K562 (cell line): ENCODE results near the gene SLC14A1. TPM values are rescaled to one million over a fixed set of nuclear protein-coding genes. Genes with fewer than 3 reads are reported as not detected.

Experiments
- CBX1 ChIP-seq: sonication (generic); IDR thresholded peaks from 2 replicates; pipeline ENCODE4 v1.6.1; 2016; ENCODE audit warnings: antibody characterized with exemption, low read depth, mild to moderate bottlenecking
- CHAMP1 ChIP-seq: fragments of 450-650 bp; IDR thresholded peaks from 2 replicates; pipeline ENCODE4 v1.6.1; 2016; ENCODE audit warnings: mild to moderate bottlenecking
- CREM ChIP-seq: IDR thresholded peaks from 2 replicates; pipeline ENCODE4 v1.6.1; 2014; ENCODE audit warnings: antibody characterized with exemption, low read depth
- CXXC5 ChIP-seq: fragments of 250-450 bp; sonication (Bioruptor Pico); IDR thresholded peaks from 2 replicates; pipeline ENCODE4 v1.8.0; 2022; ENCODE audit warnings: inconsistent platforms, mild to moderate bottlenecking, moderate library complexity
- DPF2 ChIP-seq: fragments of 450-650 bp; IDR thresholded peaks from 2 replicates; pipeline ENCODE4 v1.6.1; 2016
- FIP1L1 ChIP-seq: fragments of 200-400 bp; formaldehyde crosslinking; IDR thresholded peaks from 2 replicates; pipeline ENCODE4 v1.6.1; 2018; ENCODE audit warnings: mild to moderate bottlenecking, low read depth, low read length; ENCODE audit not compliant: poor library complexity, severe bottlenecking
- ID3 ChIP-seq, 2 experiments: fragments of 250-450 bp in 1 of 2; fragments of 450-650 bp in 1 of 2; sonication (Bioruptor Pico) in 1 of 2; IDR thresholded peaks; 2 replicates each; pipeline versions ENCODE4 v1.6.1 to v1.8.0; 2016 to 2021; ENCODE audit warnings: mild to moderate bottlenecking in 2 of 2, moderate library complexity in 2 of 2, missing compliant biosample characterization in 1 of 2, missing genetic modification characterization in 1 of 2
- ILF3 ChIP-seq: fragments of 450-650 bp; IDR thresholded peaks from 2 replicates; pipeline ENCODE4 v1.6.1; 2018; ENCODE audit warnings: antibody characterized with exemption, mild to moderate bottlenecking, moderate library complexity, borderline replicate concordance
- L3MBTL2 ChIP-seq: fragments of 450-650 bp; IDR thresholded peaks from 2 replicates; pipeline ENCODE4 v1.6.1; 2016; ENCODE audit warnings: mild to moderate bottlenecking, moderate library complexity
- MBD1 ChIP-seq: fragments of 250-450 bp; sonication (Bioruptor Pico); IDR thresholded peaks from 2 replicates; pipeline ENCODE4 v1.8.0; 2022; ENCODE audit warnings: inconsistent platforms
- MED1 ChIP-seq: sonication (generic); formaldehyde crosslinking; IDR thresholded peaks from 2 replicates; pipeline ENCODE4 v1.8.1; 2023; ENCODE audit warnings: missing genetic modification reagents, borderline replicate concordance
- NFE2 ChIP-seq: IDR thresholded peaks from 2 replicates; pipeline ENCODE4 v1.6.1; 2014; ENCODE audit warnings: antibody characterized with exemption, low read depth
- PKNOX1 ChIP-seq: fragments of 450-650 bp; IDR thresholded peaks from 2 replicates; pipeline ENCODE4 v1.6.1; 2016
- RNF2 ChIP-seq: sonication (generic); IDR thresholded peaks from 2 replicates; pipeline ENCODE4 v1.6.1; 2016
- SMAD2 ChIP-seq: fragments of 150-350 bp; IDR thresholded peaks from 2 replicates; pipeline ENCODE4 v1.6.1; 2014; ENCODE audit warnings: low read depth, mild to moderate bottlenecking, low read length
- SMARCC2 ChIP-seq: fragments of 450-650 bp; IDR thresholded peaks from 2 replicates; pipeline ENCODE4 v1.6.1; 2017; ENCODE audit warnings: antibody characterized with exemption, moderate library complexity, mild to moderate bottlenecking, low read depth
- SMARCE1 ChIP-seq: fragments of 450-650 bp; IDR thresholded peaks from 2 replicates; pipeline ENCODE4 v1.7.1; 2016; ENCODE audit warnings: mild to moderate bottlenecking
- TAL1 ChIP-seq: fragments of 450-650 bp; IDR thresholded peaks from 2 replicates; pipeline ENCODE4 v1.6.1; 2016; ENCODE audit warnings: mild to moderate bottlenecking
- ZKSCAN3 ChIP-seq: fragments of 250-450 bp; sonication (Bioruptor Pico); IDR thresholded peaks from 2 replicates; pipeline ENCODE4 v1.4.0; 2020
- ZNF134 ChIP-seq: fragments of 250-450 bp; sonication (Bioruptor Pico); conservative IDR thresholded peaks from 2 replicates; pipeline ENCODE4 v1.4.0; 2020
- ZNF263 ChIP-seq: sonication (generic); formaldehyde crosslinking; IDR thresholded peaks from 2 replicates; pipeline ENCODE4 v1.8.0; 2022; ENCODE audit warnings: mild to moderate bottlenecking, missing genetic modification reagents, borderline replicate concordance
- ZNF507 ChIP-seq: conservative IDR thresholded peaks from 2 replicates; pipeline ENCODE4 v1.6.1; 2017; ENCODE audit warnings: missing genetic modification characterization, missing compliant biosample characterization
- ZNF717 ChIP-seq: fragments of 250-450 bp; sonication (Bioruptor Pico); IDR thresholded peaks from 2 replicates; pipeline ENCODE4 v1.5.0; 2021
- ZZZ3 ChIP-seq: fragments of 450-650 bp; IDR thresholded peaks from 2 replicates; pipeline ENCODE4 v1.6.1; 2016; ENCODE audit warnings: antibody characterized with exemption, mild to moderate bottlenecking, moderate library complexity
- polyA plus RNA-seq, 8 experiments: library from polyadenylated mRNA; depleted of rRNA in 4 of 8; stranded (reverse) in 5 of 8; unstranded in 3 of 8; fragments of >200 nt; fragmentation: Nextera tagmentation in 2 of 8; fragmentation: Illumina TruSeq in 1 of 8; extraction: Ambion mirVana in 2 of 8; extraction: Trizol in 1 of 8; gene quantifications; 2 replicates each; pipeline versions ENCODE4 v1.2.1 to v1.2.3, GENCODE V29; 2011 to 2014; ENCODE audit warnings: inconsistent platforms in 1 of 8, missing spikeins in 1 of 8
- total RNA-seq, 7 experiments: library from RNA; depleted of rRNA in 6 of 7; stranded (reverse); fragments of >200 nt in 6 of 7; fragmentation: Illumina TruSeq in 2 of 7; extraction: Trizol in 2 of 7; gene quantifications; 2 replicates each; pipeline versions ENCODE4 v1.2.1 to v1.2.3, GENCODE V29; 2011 to 2021; ENCODE audit warnings: low replicate concordance in 1 of 7

The SLC14A1 gene
- total and polyA plus RNA-seq, 9 of the 15 experiments (the other 6 are each of a cell fraction or from before 2014, with no cell fraction given): 0.14 to 0.40 (median 0.20) TPM; not detected in 6

- TF ChIP-seq SMARCE1 (peak; percentile 82; the same call in 1 of the 2 replicates), RNF2 (no peak), MED1 (CRISPR knock-in tag) (no peak), ZZZ3 (no peak), ILF3 (no peak), ZKSCAN3 (CRISPR knock-in tag) (no peak), CBX1 (no peak), L3MBTL2 (peak; percentile 64), CXXC5 (peak; percentile 35; the same call in 1 of the 2 replicates), ZNF134 (CRISPR knock-in tag) (no peak), MBD1 (CRISPR knock-in tag) (no peak), ID3 (CRISPR knock-in tag; IDR thresholded peaks at IDR 0.05) (no peak), ID3 (tag; IDR thresholded peaks at IDR 0.05) (no peak), SMARCC2 (peak; percentile 37; the same call in 1 of the 2 replicates), ZNF507 (tag) (no peak), CHAMP1 (no peak), DPF2 (peak; percentile 63; the same call in 1 of the 2 replicates), NFE2 (peak; percentile 10), ZNF263 (CRISPR knock-in tag) (no peak), PKNOX1 (0 out of 2 replicates have a peak, but pooled peaks have one; percentile 25), FIP1L1 (no peak), CREM (peak; percentile 68; the same call in 1 of the 2 replicates), SMAD2 (no peak), ZNF717 (CRISPR knock-in tag) (no peak), TAL1 (peak; percentile 71)
Measured at GRCh38 chr18:45761512-45762114, 37.6 kb downstream of the SLC14A1 start (continued).
